Ovary (tissue), 9 donors: Measurements from ENCODE around the gene PDE4D. TPM values are rescaled to one million over a fixed set of nuclear protein-coding genes. Genes with fewer than 3 reads are reported as not detected.
"Not testable (repeated sequence)": the region's sequence is repeated elsewhere in the genome, so short reads cannot be mapped to it uniquely, and the experiment has no call there.

Experiments used
- DNase-seq, 5 donors: peaks; one replicate each; pipeline ENCODE4 v3.0.0-alpha.2; 2019 to 2020
- H3K27ac ChIP-seq, 2 donors: fragments of 200-600 bp; one replicate each; pipeline versions ENCODE4 v1.5.1 to v1.8.0; 2019 to 2022
- H3K27me3 ChIP-seq: fragments of 200-600 bp; one replicate; pipeline ENCODE4 v1.8.0; 2022
- H3K36me3 ChIP-seq: fragments of 200-600 bp; sonication (generic); one replicate; pipeline ENCODE4 v1.5.1; 2019
- H3K4me1 ChIP-seq: one replicate; pipeline ENCODE4 v1.8.1; 2013; ENCODE audit warnings: mild to moderate bottlenecking, moderate library complexity; ENCODE audit not compliant: insufficient read depth
- H3K4me3 ChIP-seq: fragments of 200-600 bp; sonication (generic); one replicate; pipeline ENCODE4 v1.5.1; 2017
- H3K9me3 ChIP-seq, 2 donors: fragments of 200-600 bp in 1 of 2; sonication (generic) in 1 of 2; one replicate each; pipeline versions ENCODE4 v1.5.1 to v1.8.1; 2013 to 2019; ENCODE audit warnings: mild to moderate bottlenecking in 1 of 2, moderate library complexity in 1 of 2
- CTCF ChIP-seq, 3 donors: fragments of 450-650 bp in 2 of 3; fragments of 200-600 bp in 1 of 3; IDR thresholded peaks; one replicate each; pipeline versions ENCODE4 v1.5.1 to v1.8.0; 2016 to 2022; ENCODE audit warnings: antibody characterized with exemption in 3 of 3, mild to moderate bottlenecking in 1 of 3
- EP300 ChIP-seq: sonication (generic); formaldehyde crosslinking; IDR thresholded peaks from one replicate; pipeline ENCODE4 v1.6.1; 2017; ENCODE audit warnings: antibody characterized with exemption
- POLR2A ChIP-seq: fragments of 450-650 bp; IDR thresholded peaks from one replicate; pipeline ENCODE4 v1.6.1; 2017; ENCODE audit warnings: antibody characterized with exemption, mild to moderate bottlenecking, moderate library complexity
- WGBS, 3 donors: extraction: QIAGEN DNeasy Blood & Tissue Kit in 1 of 3; methylation state at CpG; one replicate each; pipeline versions ENCODE4 v1.1.5 to v1.1.7; 2013 to 2017; 5-methylcytosine and 5-hydroxymethylcytosine counted together
- intact Hi-C, 4 donors: fragments of 100-400 bp; cut with DNase I; formaldehyde crosslinking; loops; one replicate each; pipeline versions ENCODE4 v1.11.0 to v1.15.1; 2022 to 2023
- polyA plus RNA-seq, 2 donors: library from polyadenylated mRNA; stranded (reverse); fragments of 200-250 nt in 1 of 2; fragments of 350-450 nt in 1 of 2; fragmentation: Illumina TruSeq in 1 of 2; extraction: RNeasy Lipid Tissue Mini Kit (QIAGEN cat#74804) in 1 of 2; gene quantifications; one replicate each; pipeline ENCODE4 v1.2.3, GENCODE V29; 2013 to 2014
- total RNA-seq, 7 donors: library from RNA; depleted of rRNA in 2 of 7; stranded (reverse); fragments of >200 nt in 2 of 7; fragmentation: NEBNext Ultra II Directional in 3 of 7; extraction: Animal tissue kit (Norgen Biotek cat#: 25700) in 3 of 7; gene quantifications; one replicate each; pipeline versions ENCODE4 v1.1.0 to v1.2.4, GENCODE V29; 2016 to 2023
- donor health status: DM: no; HTN: no; CAD: no; lungs with moderate emphysema.
- donor health status: DM: no; HTN: no; CAD: no.
- donor health status: Bipolar disorder and iron deficiency.
- donor health status: DM: yes; HTN: yes; CAD: no.
- donor health status: DM: no; HTN: no; CAD: no.
- donor health status: DM: yes; HTN: yes; CAD: no.

PDE4D gene
- total and polyA plus RNA-seq, 9 donors: 1.3 to 67.6 (median 8.4) TPM

GRCh38 chr5:59579101-59579823 lies 314.3 kb downstream of the PDE4D start:
- 80 to 94% (median 88%) methylated on average over 2 of the region's 2 CpGs for WGBS, 3 donors
- H3K27me3 ChIP-seq: no peaks in the 10 kb centered on the region
- H3K27ac ChIP-seq: no peak overlapping the region
- no peaks in the 10 kb centered on the region for H3K9me3 ChIP-seq
- TF ChIP-seq POLR2A (no peak), EP300 (no peak), CTCF (IDR thresholded peaks at IDR 0.05) (no peak)
- no peak overlapping the region for H3K4me3 ChIP-seq
- no peaks in the 10 kb centered on the region for H3K4me1 ChIP-seq
- intact Hi-C loops: no loop called here
- H3K36me3 ChIP-seq: no peaks in the 10 kb centered on the region
- DNase-seq: no peak

- WGBS, 3 donors: 15 to 37% (median 26%) methylated on average over 1 of the region's 1 CpG
- H3K4me1 ChIP-seq: no peaks in the 10 kb centered on the region
- H3K9me3 ChIP-seq: no peaks in the 10 kb centered on the region
- H3K27me3 ChIP-seq: no peaks in the 10 kb centered on the region
- TF ChIP-seq POLR2A: no peak
- H3K4me3 ChIP-seq: no peak overlapping the region
- intact Hi-C loops: no loop called here
- H3K27ac ChIP-seq: no peak overlapping the region
- no peak for DNase-seq
- H3K36me3 ChIP-seq: no peaks in the 10 kb centered on the region
Measured at GRCh38 chr5:59577485-59577884, 316.0 kb downstream of the PDE4D start.

GRCh38 chr5:59575648-59576445 lies 317.7 kb downstream of the PDE4D start:
- Histone ChIP-seq H3K4me3 (no peak overlapping the region), H3K9me3 (no peaks in the 10 kb centered on the region), H3K27ac (no peak overlapping the region), H3K4me1 (no peaks in the 10 kb centered on the region), H3K27me3 (no peaks in the 10 kb centered on the region), H3K36me3 (no peaks in the 10 kb centered on the region)
- DNase-seq: no peak
- WGBS, 3 donors: 81 to 85% (median 84%) methylated on average over 3 of the region's 3 CpGs
- intact Hi-C loops: no loop called here
- TF ChIP-seq POLR2A: no peak
- no peak for TF ChIP-seq CTCF (IDR thresholded peaks at IDR 0.05)
- TF ChIP-seq EP300: no peak

GRCh38 chr5:59573509-59573908 lies 320.0 kb downstream of the PDE4D start:
- H3K36me3 ChIP-seq, intact Hi-C loops, H3K27me3 ChIP-seq, H3K9me3 ChIP-seq, DNase-seq, H3K4me1 ChIP-seq, H3K4me3 ChIP-seq, H3K27ac ChIP-seq: not testable (repeated sequence)
- 90 to 94% (median 92%) methylated on average over 5 of the region's 5 CpGs for WGBS, 3 donors

GRCh38 chr5:59571067-59571466 lies 322.5 kb downstream of the PDE4D start:
- no peak for DNase-seq
- no peaks in the 10 kb centered on the region for H3K27me3 ChIP-seq
- no peak overlapping the region for H3K4me3 ChIP-seq
- intact Hi-C loops: no loop called here
- no peaks in the 10 kb centered on the region for H3K4me1 ChIP-seq
- TF ChIP-seq CTCF (IDR thresholded peaks at IDR 0.05) (no peak), POLR2A (no peak), EP300 (no peak)
- H3K27ac ChIP-seq: no peak overlapping the region
- 93 to 94% (median 94%) methylated on average over 3 of the region's 3 CpGs for WGBS, 3 donors
- H3K36me3 ChIP-seq: no peaks in the 10 kb centered on the region
- H3K9me3 ChIP-seq: no peaks in the 10 kb centered on the region
